NCI-H82 (cell line): ENCODE results near the gene NUP98.

Experiments used
- DNase-seq: peaks from one replicate; lab custom pipeline; 2025; lab: John Stamatoyannopoulos, UW

The NUP98 gene

GRCh38 chr11:3735827-3736226, 61.5 kb downstream of the NUP98 start:
- no peak for DNase-seq

GRCh38 chr11:3732671-3733436, 64.5 kb downstream of the NUP98 start:
- no peak for DNase-seq

GRCh38 chr11:3723014-3723708, 74.2 kb downstream of the NUP98 start:
- DNase-seq = no peak

DNA sequence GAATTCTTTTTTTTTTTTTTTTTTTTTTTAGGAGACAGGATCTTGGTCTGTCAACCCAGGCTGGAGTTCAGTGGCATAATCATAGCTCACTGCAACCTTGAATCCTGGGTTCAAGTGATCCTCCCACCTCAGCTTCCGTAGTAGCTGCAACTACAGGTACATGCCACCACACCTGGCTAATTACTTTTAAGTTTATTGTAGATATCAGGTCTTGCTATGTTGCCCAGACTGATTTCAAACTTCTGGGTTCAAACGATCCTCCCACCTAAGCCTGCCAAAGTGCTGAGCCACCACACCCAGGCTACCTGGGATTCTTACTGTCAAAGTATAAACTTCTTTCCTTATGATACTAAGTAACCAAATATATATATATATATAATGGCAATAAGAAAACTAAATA, 75.3 kb downstream of the NUP98 start:
- DNase-seq = no peak

GRCh38 chr11:3720997-3721396, 76.4 kb downstream of the NUP98 start:
- no peak for DNase-seq

DNA sequence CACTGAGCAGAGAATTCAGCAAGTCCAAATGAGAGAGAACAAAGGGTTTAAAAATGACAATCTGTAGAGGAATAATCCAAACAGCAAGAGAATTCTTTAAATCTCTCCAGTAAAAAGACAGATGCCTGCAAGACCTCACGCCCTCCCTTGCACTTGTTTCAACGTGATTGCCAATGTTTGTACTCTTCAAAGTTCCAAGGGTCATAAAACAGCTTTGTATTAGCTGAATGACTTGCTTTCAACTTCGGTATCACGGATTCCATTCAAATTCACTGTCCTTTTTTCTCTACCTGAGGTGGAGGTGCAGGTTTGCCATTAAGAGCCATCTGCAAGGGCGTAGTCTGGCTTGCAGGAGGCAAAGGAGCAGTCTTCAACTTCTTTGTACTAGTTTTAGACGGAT, 85.1 kb downstream of the NUP98 start:
- DNase-seq = no peak

- DNase-seq = no peak
These were observed 86.7 kb downstream of the NUP98 start for GRCh38 chr11:3710485-3711259.

DNA sequence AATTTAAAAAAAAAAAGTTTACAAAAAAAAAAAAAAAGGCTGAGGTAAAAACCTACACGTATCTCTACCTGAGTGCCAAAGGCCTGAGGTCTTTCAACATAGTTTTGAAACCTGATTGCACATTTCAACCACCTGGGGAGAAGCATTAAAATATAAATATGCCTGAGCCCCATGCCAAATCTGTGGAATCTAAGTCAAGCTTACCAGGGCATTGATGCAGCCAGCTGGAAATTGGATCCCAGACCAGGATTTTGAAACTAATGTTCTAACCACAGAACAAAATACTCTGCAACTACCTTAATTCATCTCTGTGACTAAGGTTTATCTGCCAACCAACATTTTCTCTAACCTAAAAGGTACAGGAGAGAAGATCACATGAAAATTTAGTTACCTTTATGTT, 87.4 kb downstream of the NUP98 start:
- no peak for DNase-seq

- no peak for DNase-seq
These were observed 90.2 kb downstream of the NUP98 start for GRCh38 chr11:3707176-3707575.

DNA sequence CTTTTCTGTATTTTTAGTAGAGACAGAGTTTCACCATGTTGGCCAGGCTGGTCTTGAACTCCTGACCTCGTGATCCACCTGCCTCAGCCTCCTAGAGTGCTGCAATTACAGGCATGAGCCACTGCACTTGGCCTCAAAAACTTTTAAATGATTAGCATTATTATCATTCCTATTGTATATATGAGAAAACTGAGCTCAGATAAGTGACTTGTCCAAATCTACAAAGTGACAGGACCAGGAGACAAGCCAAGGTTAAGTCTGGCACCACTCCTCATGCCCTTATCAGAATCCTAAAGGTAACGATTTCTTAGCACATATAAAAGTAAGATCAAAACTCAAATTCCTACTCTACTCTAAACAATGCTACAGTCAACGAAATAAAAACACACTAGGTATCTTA, 94.0 kb downstream of the NUP98 start:
- no peak for DNase-seq

- DNase-seq = no peak
These were observed 96.4 kb downstream of the NUP98 start for GRCh38 chr11:3700910-3701309.

- DNase-seq = no peak
These were observed 96.9 kb downstream of the NUP98 start for GRCh38 chr11:3700410-3700809.

DNA sequence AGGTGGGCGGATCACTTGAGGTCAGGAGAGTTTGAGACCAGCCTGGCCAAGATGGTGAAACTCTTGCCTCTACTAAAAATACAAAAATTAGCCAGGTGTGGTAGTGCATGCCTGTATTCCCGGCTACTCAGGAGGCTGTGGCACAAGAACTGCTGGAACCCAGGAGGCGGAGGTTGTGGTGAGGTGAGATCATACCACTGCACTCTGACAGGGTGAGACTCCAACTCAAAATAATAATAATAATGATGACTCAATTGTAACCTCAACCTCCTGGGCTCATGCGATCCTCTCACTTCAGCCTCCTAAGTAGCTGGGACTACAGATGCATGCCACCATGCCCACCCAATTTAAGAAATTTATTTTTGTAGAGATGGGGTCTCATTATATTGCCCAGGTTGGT, 110.6 kb downstream of the NUP98 start:
- DNase-seq = no peak

DNA sequence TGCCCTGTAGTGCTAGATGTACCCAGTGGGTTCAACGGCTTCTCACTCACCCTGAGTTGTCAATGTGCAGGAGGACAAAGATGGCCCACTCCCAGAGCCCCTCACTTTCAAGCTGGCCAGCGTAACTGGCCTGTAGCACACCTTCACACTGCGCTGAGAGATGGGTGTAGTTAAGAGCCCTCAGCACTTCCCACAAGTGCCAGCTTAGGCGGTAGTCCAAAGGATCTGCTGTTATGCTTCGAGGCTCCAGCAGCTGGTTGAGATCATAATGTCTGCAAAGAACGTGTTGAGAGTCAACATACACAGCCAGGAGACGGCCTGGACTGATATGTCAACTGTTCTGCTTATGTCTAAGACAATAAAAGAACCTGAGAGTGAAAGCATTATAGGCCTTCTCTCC, 111.4 kb downstream of the NUP98 start:
- DNase-seq = no peak

- no peak for DNase-seq
These were observed 112.6 kb downstream of the NUP98 start for GRCh38 chr11:3684819-3685172.

DNA sequence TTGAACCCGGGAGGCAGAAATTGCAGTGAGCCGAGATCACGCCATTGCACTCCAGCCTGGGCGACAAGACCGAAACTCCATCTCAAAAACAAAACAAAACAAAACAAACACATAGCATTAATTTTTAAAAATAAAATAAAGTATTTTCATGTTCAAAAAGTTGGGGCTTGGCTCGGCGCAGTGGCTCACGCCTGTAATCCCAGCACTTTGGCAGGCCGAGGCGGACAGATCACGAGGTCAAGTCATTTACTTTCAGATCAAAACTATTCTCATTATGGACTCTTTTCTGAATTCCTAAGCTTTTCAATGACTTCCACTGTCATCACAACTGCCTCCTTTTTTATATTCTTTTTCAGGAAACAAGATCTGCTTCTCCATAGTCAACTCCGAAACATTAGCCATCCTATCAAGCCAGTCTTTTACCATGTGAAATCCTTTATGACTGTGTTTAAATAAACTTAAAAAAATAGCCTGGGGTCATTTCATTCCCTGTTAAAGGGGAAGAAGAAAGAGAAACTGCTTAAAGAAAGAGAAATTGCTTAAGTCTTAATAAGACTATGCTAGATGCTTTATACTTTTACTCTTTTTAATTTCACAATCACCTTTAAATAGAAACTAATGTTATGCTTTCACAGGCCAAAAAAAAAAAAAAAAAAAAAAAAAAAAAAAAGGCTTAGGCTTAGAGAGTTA, 113.1 kb downstream of the NUP98 start:
- no peak for DNase-seq

DNA sequence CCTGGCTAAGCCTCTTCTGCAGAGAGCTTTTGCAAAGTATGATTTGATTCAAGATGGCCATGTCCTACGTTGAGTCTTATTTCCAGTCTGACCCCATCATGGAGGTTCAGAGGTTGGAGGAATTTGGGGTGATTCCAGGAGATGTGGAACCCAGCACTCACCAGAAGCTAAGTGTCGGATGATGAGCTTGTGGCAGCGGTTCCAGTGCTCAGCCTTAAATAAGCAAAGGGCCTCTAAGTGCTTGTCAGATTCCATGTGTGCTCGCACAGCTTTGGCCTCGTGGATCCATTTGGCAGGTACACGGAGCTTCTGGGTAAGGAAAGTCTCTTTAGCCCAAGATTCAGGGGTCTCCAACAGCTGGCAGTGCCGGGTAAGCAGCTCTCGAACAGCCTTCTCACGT, 114.3 kb downstream of the NUP98 start:
- no peak for DNase-seq

- no peak for DNase-seq
These were observed 118.3 kb downstream of the NUP98 start for GRCh38 chr11:3679077-3679476.

DNA sequence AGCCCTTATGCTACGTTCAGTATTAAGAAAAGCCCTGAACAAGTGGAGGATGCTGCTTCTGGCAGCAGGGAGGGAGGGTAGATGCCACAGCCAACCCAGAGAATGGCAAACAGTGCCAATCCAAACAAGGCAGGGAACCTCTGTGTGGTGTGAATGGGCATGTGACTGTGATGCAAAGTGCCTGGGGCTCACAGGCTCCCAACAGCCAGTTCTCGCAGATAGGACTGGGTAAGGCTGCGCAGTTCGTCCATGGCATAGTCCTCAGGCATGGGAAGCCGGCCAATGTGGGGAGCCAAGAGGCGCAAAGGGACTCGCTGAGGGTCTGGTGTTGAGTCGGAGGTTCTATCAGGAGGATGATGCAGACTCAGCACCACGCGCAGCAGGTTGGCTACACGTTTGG, 121.4 kb downstream of the NUP98 start:
- DNase-seq = no peak

- DNase-seq = no peak
These were observed 123.2 kb downstream of the NUP98 start for GRCh38 chr11:3674189-3674588.

- peak; percentile 35 for DNase-seq
These were observed 125.8 kb downstream of the NUP98 start, which contains the start of gene CHRNA10 for GRCh38 chr11:3671334-3672254. Gene CHRNA10 (minus strand): TSS chr11:3671384. CDS start chr11:3671312, 72 bp downstream.
